A673 (cell line): ENCODE results near the gene KATNAL2. TPM values are rescaled to one million over a fixed set of nuclear protein-coding genes. Genes with fewer than 3 reads are reported as not detected.

Source experiments
- BruUV-seq: library from RNA; stranded (reverse); fragments of 400-500 nt; replicated peaks from 2 replicates; lab custom pipeline; 2021; lab: Mats Ljungman, UMichigan
- CTCF ChIA-PET: fragments of 300-600 bp; sonication (Branson Sonifier 250); formaldehyde crosslinking; loops from one replicate; lab custom pipeline; 2022; ENCODE audit warnings: antibody characterized with exemption; lab: Charles Lee
- POLR2A ChIA-PET: fragments of 300-600 bp; sonication (Branson Sonifier 250); formaldehyde crosslinking; loops from one replicate; lab custom pipeline; 2022; ENCODE audit warnings: antibody characterized with exemption; ENCODE audit not compliant: low non-redundant PET; lab: Charles Lee
- DNase-seq: peaks from one replicate; pipeline ENCODE4 v3.0.0-alpha.2; 2015; ENCODE audit warnings: low spot score
- H3K27ac ChIP-seq: fragments of 200-600 bp; sonication (generic); 2 replicates; pipeline ENCODE4 v1.5.1; 2016; ENCODE audit warnings: mixed run types, low read depth, mild to moderate bottlenecking, mixed read lengths, antibody characterized with exemption, low read length; ENCODE audit not compliant: poor library complexity, severe bottlenecking
- H3K27me3 ChIP-seq: fragments of 200-600 bp; sonication (generic); replicated peaks from 2 replicates; pipeline ENCODE4 v1.6.1; 2017; ENCODE audit warnings: mixed run types, low read depth, mild to moderate bottlenecking, mixed read lengths, antibody characterized with exemption, low read length; ENCODE audit not compliant: insufficient read depth, poor library complexity
- H3K36me3 ChIP-seq: fragments of 200-600 bp; sonication (generic); 2 replicates; pipeline ENCODE4 v1.6.1; 2016; ENCODE audit warnings: mixed run types, mild to moderate bottlenecking, mixed read lengths, antibody characterized with exemption, low read length; ENCODE audit not compliant: insufficient read depth, poor library complexity, severe bottlenecking
- H3K4me1 ChIP-seq: fragments of 200-600 bp; sonication (generic); 2 replicates; pipeline ENCODE4 v1.6.1; 2017; ENCODE audit warnings: mixed run types, mild to moderate bottlenecking, mixed read lengths, antibody characterized with exemption, low read length; ENCODE audit not compliant: insufficient read depth, poor library complexity, severe bottlenecking
- H3K4me3 ChIP-seq: fragments of 200-600 bp; sonication (generic); 2 replicates; pipeline ENCODE4 v1.5.1; 2016; ENCODE audit warnings: low read depth, mixed run types, mild to moderate bottlenecking, mixed read lengths, low read length; ENCODE audit not compliant: poor library complexity, severe bottlenecking
- H3K9me3 ChIP-seq: fragments of 200-600 bp; sonication (generic); 2 replicates; pipeline ENCODE4 v1.6.1; 2016; ENCODE audit warnings: mixed run types, low read depth, mild to moderate bottlenecking, mixed read lengths, antibody characterized with exemption, low read length; ENCODE audit not compliant: poor library complexity, severe bottlenecking
- EZH2 ChIP-seq: fragments of 200-600 bp; sonication (generic); IDR thresholded peaks from 2 replicates; pipeline ENCODE4 v1.6.1; 2017; ENCODE audit warnings: borderline replicate concordance, low read depth, mild to moderate bottlenecking, mixed read lengths, antibody characterized with exemption, low read length; ENCODE audit not compliant: poor library complexity, severe bottlenecking
- intact Hi-C: fragments of 100-400 bp; cut with micrococcal nuclease; formaldehyde crosslinking; loops from one replicate; pipeline ENCODE4 v1.10.0; 2022; ENCODE audit not compliant: unreplicated experiment
- total RNA-seq: library from RNA; stranded (reverse); gene quantifications from 2 replicates; pipeline ENCODE4 v1.2.3, GENCODE V29; 2021
- TF ChIP-seq, protein P1 (sequence below): fragments of 300-800, 200-600 bp; sonication (generic); conservative IDR thresholded peaks from 2 replicates; pipeline ENCODE4 v1.5.1; 2017; ENCODE audit warnings: low read depth, mild to moderate bottlenecking, antibody characterized with exemption, low read length, moderate library complexity, mixed read lengths

KATNAL2 gene
- total RNA-seq, 1 experiment from 2014 or later = 10.6 TPM

DNA sequence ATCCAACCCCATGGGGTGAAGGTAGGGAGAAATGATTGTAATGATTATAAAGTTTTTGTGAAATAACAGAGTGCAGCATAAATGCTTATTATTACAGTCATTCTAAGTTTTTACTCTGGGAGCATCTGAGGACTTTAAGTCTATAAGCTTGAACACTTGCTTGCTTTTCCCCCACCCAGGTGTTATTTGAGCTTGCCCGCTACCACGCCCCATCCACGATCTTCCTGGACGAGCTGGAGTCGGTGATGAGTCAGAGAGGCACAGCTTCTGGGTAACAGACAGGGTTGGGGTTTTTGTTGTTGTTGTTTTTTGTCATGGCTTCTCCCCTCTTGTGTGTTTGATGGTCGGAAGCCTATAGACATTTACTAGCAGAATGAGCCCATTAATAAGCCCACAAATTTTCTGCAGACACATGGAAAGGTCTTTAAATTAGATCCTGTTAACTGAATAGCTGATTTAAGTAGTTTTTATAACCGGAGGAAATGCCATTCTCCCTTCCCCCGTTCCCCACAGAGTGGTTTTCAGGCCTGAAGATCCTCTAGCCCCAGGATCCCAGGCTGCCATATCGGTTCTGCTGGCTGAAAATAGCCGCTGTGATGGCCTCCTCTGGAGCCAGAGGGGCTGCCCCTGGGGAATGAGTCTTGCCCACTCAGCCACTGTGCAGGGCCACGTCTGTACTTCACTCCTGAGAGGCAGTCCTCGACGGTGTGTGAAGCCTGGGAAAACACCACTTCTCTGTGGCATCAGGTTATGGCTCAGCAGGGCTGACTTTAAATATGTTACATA lies 157.9 kb downstream of the KATNAL2 start:
- TF ChIP-seq, protein P1, sequence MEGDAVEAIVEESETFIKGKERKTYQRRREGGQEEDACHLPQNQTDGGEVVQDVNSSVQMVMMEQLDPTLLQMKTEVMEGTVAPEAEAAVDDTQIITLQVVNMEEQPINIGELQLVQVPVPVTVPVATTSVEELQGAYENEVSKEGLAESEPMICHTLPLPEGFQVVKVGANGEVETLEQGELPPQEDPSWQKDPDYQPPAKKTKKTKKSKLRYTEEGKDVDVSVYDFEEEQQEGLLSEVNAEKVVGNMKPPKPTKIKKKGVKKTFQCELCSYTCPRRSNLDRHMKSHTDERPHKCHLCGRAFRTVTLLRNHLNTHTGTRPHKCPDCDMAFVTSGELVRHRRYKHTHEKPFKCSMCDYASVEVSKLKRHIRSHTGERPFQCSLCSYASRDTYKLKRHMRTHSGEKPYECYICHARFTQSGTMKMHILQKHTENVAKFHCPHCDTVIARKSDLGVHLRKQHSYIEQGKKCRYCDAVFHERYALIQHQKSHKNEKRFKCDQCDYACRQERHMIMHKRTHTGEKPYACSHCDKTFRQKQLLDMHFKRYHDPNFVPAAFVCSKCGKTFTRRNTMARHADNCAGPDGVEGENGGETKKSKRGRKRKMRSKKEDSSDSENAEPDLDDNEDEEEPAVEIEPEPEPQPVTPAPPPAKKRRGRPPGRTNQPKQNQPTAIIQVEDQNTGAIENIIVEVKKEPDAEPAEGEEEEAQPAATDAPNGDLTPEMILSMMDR = no peak
- TF ChIP-seq EZH2 = no peak

DNA sequence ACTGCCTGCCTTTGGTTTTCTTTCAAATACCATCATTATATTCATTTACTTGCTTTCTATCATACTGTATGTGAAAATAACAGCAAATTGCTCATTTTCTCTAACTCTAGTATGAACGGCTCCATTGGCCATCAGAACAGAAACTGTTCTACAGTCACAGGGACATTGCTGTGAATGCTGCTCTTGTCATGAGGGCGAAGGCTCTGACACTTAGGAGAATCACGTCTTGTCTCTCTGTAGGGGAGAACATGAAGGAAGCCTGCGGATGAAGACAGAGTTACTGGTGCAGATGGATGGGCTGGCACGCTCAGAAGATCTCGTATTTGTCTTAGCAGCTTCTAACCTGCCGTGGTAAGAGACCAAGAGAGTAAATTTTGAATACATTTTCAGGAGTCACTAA lies 159.7 kb downstream of the KATNAL2 start:
- no peak overlapping the region for H3K4me3 ChIP-seq
- ChIA-PET CTCF (no interaction called here), POLR2A (no interaction called here)
- DNase-seq = no peak
- H3K4me1 ChIP-seq = peaks cover 22% of the 10 kb centered on the region
- intact Hi-C loops = no loop called here
- H3K27ac ChIP-seq = no peak overlapping the region
- TF ChIP-seq, protein P1 = no peak
- no peak for TF ChIP-seq EZH2
- H3K9me3 ChIP-seq = no peaks in the 10 kb centered on the region
- H3K36me3 ChIP-seq = no peaks in the 10 kb centered on the region
- no peaks in the 10 kb centered on the region for H3K27me3 ChIP-seq
- no TSS peak for BruUV-seq

More for the DNA sequence above, 157.9 kb downstream of the KATNAL2 start:
- DNase-seq = peak; percentile 75
- CTCF ChIA-PET = no interaction called here
- intact Hi-C loops = no loop called here
- Histone ChIP-seq H3K27ac (peak overlapping the region; percentile 56), H3K9me3 (no peaks in the 10 kb centered on the region), H3K4me1 (peaks cover 22% of the 10 kb centered on the region), H3K27me3 (no peaks in the 10 kb centered on the region), H3K36me3 (no peaks in the 10 kb centered on the region), H3K4me3 (no peak overlapping the region)
- POLR2A ChIA-PET = no interaction called here
- BruUV-seq = no TSS peak

DNA sequence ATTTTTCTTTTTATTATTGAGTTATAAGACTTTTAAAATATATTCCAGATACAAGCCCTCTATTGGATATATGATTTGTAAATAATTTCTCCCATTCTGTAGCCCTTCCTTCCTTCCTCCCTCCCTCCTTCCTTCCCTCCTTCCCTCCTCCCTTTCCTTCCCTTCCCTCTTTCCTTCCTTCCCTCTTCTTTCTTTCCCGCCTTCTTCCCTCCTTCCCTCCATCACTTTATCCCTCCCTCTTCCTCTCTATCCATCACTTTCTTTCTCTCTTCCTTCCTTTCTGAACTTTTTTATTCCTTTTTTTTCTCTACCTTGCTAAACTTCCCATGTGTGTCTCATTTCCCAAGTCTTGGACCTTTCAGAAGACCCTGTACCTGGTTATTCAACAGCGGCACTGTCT lies 163.5 kb downstream of the KATNAL2 start:
- intact Hi-C loops = no loop called here

More for the DNA sequence above, 163.5 kb downstream of the KATNAL2 start:
- DNase-seq = no peak
- TF ChIP-seq, protein P1 = no peak
- TF ChIP-seq EZH2 = no peak
- ChIA-PET CTCF (no interaction called here), POLR2A (no interaction called here)
- Histone ChIP-seq H3K4me3 (no peak overlapping the region), H3K9me3 (no peaks in the 10 kb centered on the region), H3K27ac (no peak overlapping the region), H3K4me1 (peaks cover 7% of the 10 kb centered on the region), H3K36me3 (no peaks in the 10 kb centered on the region), H3K27me3 (no peaks in the 10 kb centered on the region)
- BruUV-seq = no TSS peak
